Measurements from ENCODE around the gene RSU1.
A peak's percentile ranks its signal among the peaks of the same experiment; 100 is the strongest.
"Not testable (repeated sequence)": the region's sequence is repeated elsewhere in the genome, so short reads cannot be mapped to it uniquely, and the experiment has no call there.

The RSU1 gene

GRCh38 chr10:16817125-16818019 lies at the start of gene RSU1:
RSU1 (minus strand) TSS chr10:16817424; CDS start chr10:16817081, 343 bp downstream.
- DNase-seq (ENCODE audit: low read depth), result peak; percentile 98

GRCh38 chr10:16866541-16867275 lies 49.5 kb upstream of the RSU1 start:
- DNase-seq (ENCODE audit: low read depth), result no peak

GRCh38 chr10:16865766-16866165 lies 48.5 kb upstream of the RSU1 start:
- no peak for DNase-seq (ENCODE audit: low read depth)

DNA sequence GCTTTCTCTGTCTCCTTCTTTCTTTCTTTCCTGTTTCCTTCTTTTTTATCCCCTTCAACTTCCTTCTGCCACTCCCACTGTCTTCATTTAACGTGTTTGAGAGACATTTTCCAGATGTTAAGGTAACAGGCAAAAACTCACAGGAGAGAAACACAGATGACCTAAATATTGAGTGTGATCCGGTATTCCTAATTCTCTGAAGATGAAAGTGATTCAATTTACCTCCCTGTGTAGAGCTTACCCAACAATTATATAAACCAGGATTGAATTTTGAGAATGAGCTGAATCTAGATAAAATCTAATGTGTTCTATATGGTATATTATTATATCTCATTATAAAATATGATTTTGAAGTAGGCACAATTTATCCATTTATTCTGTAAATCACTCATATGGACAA lies 46.5 kb upstream of the RSU1 start:
- no peak for DNase-seq (ENCODE audit: low read depth)

- no peak for DNase-seq (ENCODE audit: low read depth)
These were observed 40.2 kb upstream of the RSU1 start for GRCh38 chr10:16857419-16857818.

- DNase-seq (ENCODE audit: low read depth), result peak; percentile 44
These were observed 39.3 kb upstream of the RSU1 start for GRCh38 chr10:16856567-16856966.

DNA sequence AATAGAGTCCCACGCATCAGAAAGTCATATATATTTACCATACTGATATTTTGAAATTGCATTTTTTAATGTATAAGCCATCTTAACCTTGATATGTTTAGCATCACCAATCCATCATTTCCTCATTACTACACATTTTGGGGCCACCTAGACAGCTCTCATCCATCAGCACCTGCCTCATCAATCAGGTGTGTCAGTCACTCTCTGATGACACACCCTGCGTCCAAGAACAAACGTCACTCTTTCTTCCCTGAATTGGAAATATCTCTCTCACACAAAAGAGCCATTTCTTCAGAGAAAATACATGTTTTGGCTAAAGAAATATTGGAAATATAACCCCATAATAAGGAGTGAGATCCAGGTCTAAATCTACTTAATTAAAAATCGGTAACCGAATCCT lies 38.9 kb upstream of the RSU1 start:
- no peak for DNase-seq (ENCODE audit: low read depth)

DNA sequence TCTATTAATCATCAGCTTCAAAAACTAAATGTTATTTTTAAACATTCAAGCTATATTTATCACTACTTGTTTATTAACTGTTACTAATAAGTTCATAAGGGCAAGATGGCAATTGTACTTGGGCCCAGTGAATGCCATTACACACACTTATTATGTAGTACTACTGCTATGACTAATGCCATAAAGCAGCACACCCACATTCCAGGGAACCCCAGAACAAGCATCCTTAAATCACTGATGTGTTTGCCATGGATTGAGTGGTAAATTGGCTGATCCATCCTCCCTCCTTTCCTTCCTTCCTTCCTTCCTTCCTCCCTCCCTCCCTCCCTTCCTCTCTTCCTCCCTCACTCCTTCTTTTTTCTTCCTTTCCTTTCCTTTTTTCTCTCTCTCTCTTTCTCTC lies 37.4 kb upstream of the RSU1 start:
- DNase-seq (ENCODE audit: low read depth), result peak; percentile 48

- DNase-seq (ENCODE audit: low read depth), result no peak
These were observed 36.6 kb upstream of the RSU1 start for GRCh38 chr10:16853809-16854208.

- DNase-seq (ENCODE audit: low read depth), result no peak
These were observed 36.0 kb upstream of the RSU1 start for GRCh38 chr10:16853201-16853600.

GRCh38 chr10:16852624-16853023 lies 35.4 kb upstream of the RSU1 start:
- DNase-seq (ENCODE audit: low read depth), result no peak

DNA sequence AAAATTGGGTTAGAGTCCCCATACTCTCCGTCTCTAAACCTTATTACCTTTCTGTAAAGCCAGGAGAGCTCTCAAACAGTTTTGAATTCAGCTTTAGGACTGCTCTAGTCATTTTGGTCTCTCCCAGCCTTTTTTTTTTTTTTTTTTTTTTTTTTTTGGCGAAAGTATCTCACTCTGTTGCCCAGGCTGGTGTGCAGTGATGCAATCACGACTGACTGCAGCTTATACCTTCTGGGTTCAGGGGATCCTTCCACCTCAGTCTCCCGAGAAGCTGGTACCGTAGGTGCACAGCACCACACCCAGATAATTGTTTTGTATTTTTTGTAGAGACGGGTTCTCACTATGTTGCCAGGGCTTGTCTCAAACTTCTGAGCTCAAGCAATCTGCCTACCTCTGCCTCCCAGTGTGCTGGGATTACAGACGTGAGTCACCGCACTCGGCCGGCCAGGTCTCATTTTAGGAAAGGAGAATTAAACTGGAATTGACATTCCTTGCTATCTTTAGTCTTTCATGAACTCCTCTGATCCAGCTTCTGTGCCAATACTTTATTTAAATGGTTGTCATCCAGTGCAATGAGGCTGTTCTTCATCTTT lies 31.4 kb upstream of the RSU1 start:
- no peak for DNase-seq (ENCODE audit: low read depth)

- no peak for DNase-seq (ENCODE audit: low read depth)
These were observed 30.4 kb upstream of the RSU1 start for GRCh38 chr10:16847644-16848043.

- no peak for DNase-seq (ENCODE audit: low read depth)
These were observed 28.0 kb upstream of the RSU1 start for GRCh38 chr10:16845248-16845647.

DNA sequence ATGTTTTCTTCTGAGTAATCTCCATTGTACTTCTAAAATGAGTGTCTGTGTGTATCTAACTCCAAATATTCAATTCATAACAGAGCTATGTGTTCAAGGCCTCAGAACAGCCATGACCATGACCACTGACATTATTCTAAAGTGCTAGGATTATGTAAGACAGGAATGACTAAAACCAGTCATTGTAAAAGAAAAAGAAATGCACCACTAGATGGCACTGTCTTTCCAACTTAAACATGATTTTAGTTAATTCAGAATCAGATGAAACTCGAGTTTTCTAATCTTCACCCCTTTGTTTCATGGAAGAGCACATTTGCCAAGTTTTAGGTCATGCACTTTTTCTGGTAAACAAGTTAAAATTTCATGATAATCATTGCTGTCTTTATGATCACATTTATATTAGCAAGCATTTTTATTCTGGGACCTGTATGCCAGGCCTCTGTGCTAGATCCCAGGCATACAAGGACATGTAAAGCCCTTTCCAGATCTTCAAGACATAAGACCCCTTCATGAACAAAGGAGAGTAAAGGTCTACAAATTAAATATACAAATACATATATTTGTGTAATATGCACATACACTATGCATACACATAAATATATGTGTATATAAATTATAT lies 26.1 kb upstream of the RSU1 start:
- DNase-seq (ENCODE audit: low read depth), result peak; percentile 57

DNA sequence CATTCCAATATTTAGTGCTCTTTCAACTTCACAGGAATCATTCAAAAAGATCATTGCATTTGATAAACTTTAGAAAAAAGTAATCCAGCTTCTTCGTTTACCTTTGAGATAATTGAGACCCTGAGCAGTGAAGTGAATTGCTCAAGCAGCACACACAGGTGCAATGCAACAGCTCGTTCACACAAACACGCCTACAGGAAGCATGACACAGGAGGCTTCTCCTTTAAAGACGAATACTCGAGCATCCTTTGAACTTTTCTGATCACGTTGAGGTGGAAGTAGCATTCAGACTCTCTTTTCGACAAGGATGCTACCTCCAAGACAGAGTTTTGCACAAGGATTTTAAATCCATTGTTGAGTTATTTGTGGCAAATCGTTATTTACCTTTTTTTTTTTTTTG lies 18.0 kb upstream of the RSU1 start:
- DNase-seq (ENCODE audit: low read depth), result no peak

GRCh38 chr10:16832351-16833080 lies 15.3 kb upstream of the RSU1 start:
- peak; percentile 91 for DNase-seq (ENCODE audit: low read depth)

DNA sequence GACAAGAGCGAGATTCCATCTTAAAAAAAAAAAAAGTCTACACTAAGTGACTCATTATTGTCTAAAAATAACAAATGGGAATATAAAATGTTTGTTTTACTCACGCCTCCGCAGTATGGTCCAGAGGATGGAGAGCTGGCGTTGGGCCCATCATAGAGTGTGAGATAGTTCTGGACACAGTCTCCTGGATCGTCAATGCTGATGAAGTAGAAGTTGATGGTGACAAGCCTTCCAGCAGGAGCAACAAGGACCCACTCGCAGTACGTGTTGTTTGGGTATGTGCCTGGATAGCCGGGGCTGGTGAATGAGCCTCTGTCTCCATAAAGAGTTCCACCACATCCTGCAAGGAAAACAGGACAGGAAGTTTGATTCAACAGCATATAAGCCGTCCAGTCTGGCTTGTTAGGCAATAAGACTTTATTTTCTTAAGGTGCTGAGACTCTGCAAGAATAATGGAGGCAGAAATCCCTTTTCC lies 11.5 kb upstream of the RSU1 start:
- peak; percentile 67 for DNase-seq (ENCODE audit: low read depth)

GRCh38 chr10:16828114-16828568 lies 10.9 kb upstream of the RSU1 start:
- peak; percentile 61 for DNase-seq (ENCODE audit: low read depth)

DNA sequence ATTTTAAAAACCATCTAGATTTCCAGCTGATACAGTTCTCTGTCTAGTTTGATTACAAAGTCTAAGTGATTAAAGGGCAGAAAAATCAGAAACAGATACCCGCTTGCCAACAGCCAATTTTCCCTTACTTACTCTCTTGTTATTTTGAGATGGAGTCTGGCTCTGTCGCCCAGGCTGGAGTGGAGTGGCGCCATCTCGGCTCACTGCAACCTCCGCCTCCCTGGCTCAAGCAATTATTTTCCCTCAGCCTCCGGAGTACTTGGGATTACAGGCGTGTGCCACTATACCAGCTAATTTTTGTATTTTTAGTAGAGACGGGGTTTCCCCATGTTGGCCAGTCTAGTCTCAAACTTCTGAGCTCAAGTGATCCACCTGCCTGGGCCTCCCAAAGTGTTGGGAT lies 10.2 kb upstream of the RSU1 start:
- not testable (repeated sequence) for DNase-seq (ENCODE audit: low read depth)

DNA sequence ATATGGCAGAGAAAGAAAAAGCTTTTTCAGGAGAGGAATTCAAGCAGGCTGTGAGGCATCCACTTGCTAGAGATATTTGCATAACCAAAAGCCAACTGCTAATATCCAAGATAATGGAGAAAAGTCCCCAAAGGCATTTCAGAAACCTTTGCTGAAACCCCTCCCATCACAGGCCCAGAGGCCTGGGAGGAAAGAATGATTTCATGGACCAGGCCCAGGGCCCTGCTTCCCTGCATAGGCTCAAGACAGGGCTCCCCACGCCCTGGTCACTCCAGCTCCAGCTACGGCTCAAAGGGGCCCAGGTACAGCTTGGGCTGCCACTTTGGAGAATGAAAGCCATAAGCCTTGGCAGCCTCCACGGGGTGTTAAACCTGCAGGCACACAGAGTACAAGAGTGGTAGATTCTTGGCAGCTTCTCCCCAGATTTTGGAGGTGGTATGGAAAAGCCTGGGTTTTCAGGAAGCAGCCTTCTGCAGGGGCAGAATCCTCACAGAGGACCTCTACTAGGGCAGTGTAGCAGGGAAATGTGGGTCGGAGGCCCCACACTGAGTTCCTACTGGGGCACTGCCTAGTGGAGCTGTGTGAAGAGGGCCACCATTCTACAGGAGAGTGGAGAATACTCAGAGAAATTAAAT lies 5.6 kb upstream of the RSU1 start:
- no peak for DNase-seq (ENCODE audit: low read depth)
